Lower lobe of right lung (tissue), 2 donors: Measurements from ENCODE around the gene DNAH9. TPM values are rescaled to one million over a fixed set of nuclear protein-coding genes. Genes with fewer than 3 reads are reported as not detected.

Experiments used
- ATAC-seq, 2 donors: fragments of 200-7000 bp; cut with Tn5 transposase; one replicate each; pipeline ENCODE4 v1.9.1; 2020 to 2022; ENCODE audit warnings: mild to moderate bottlenecking in 2 of 2, moderate library complexity in 2 of 2
- DNase-seq: peaks from one replicate; pipeline ENCODE4 v3.0.0-alpha.2; 2020
- H3K27ac ChIP-seq: fragments of 200-600 bp; one replicate; pipeline ENCODE4 v1.8.0; 2022
- H3K27me3 ChIP-seq: fragments of 200-600 bp; one replicate; pipeline ENCODE4 v1.8.0; 2022; ENCODE audit warnings: low read depth
- H3K36me3 ChIP-seq: fragments of 200-600 bp; one replicate; pipeline ENCODE4 v1.8.0; 2022; ENCODE audit warnings: mild to moderate bottlenecking
- H3K4me1 ChIP-seq: fragments of 200-600 bp; one replicate; pipeline ENCODE4 v1.8.0; 2022
- H3K4me3 ChIP-seq: fragments of 200-600 bp; one replicate; pipeline ENCODE4 v1.8.0; 2022; ENCODE audit warnings: mild to moderate bottlenecking
- H3K9me3 ChIP-seq: fragments of 200-600 bp; one replicate; pipeline ENCODE4 v1.8.0; 2022
- CTCF ChIP-seq: fragments of 200-600 bp; IDR thresholded peaks from one replicate; pipeline ENCODE4 v1.8.0; 2022; ENCODE audit warnings: antibody characterized with exemption, mild to moderate bottlenecking
- intact Hi-C: fragments of 100-400 bp; cut with DNase I; formaldehyde crosslinking; loops from one replicate; pipeline ENCODE4 v1.11.0; 2022
- total RNA-seq: library from RNA; stranded (reverse); fragmentation: NEBNext Ultra II Directional; extraction: Animal tissue kit (Norgen Biotek cat#: 25700); gene quantifications from one replicate; pipeline ENCODE4 v1.2.1, GENCODE V29; 2021
- donor health status: DM: no; HTN: yes; CAD: no; lungs with severe emphysema.

The DNAH9 gene
- total RNA-seq, 1 donor from 2014 or later = 22.3 TPM

DNA sequence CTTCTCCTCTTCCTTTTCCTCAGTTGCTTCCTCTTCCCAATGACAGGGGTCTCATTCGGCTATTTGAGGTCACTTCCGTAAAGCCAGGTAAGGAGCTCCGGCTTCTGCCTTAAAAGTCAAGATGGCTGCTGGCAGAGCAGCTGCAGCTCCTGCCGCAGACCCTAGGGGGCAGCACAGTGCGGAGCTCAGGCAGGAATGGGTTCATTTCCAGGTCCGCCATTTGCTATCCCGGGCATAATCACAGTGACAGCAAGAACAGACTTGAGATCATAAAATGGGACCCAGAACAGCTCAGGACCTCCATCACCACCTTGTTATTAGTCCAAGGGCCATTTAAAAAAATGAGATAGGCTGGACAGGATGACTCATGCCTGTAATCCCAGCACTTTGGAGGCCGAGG, 199.5 kb downstream of the DNAH9 start:
- H3K27me3 ChIP-seq = no peaks in the 10 kb centered on the region
- intact Hi-C loops = no loop called here
- no peaks in the 10 kb centered on the region for H3K9me3 ChIP-seq
- no peak for TF ChIP-seq CTCF
- no peak for DNase-seq
- H3K4me3 ChIP-seq = no peak overlapping the region
- H3K4me1 ChIP-seq = no peaks in the 10 kb centered on the region
- H3K36me3 ChIP-seq = no peaks in the 10 kb centered on the region
- H3K27ac ChIP-seq = no peak overlapping the region
- ATAC-seq = no peak

DNA sequence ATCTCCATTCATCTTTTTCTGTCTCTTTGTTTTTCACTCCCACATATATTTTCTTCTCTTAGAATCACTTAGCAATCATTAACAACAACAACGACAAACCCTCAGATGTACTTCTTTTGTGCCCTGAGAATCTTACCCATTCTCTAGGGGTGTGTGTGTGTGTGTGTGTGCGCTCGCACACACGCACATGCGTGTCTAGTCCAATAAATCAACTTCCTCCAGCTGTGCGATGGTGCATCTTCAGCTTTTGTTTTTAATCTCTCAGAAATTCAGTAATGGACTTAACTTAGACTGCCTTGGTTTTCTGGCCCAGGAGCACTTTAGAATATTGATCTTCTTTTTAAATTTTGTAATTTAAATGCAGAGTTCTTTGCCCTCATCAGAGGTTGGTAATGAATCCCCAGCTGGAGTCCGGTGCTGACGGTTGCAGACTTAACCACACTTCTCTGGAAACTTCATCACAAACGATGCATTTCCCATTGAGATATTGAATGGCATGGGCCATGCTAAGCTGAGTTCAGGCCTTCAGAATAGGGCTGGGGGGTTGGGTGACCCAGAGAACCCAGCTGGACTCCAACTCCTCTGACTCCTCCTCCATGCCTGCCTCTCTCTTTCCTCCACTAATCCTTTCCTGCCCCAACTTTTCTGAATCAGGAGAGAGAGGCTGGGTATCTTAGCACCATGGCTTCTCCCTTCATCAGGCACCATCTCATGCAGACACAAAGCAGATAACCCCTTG, 205.1 kb downstream of the DNAH9 start:
- ATAC-seq (no peak), DNase-seq (no peak)
- Histone ChIP-seq H3K4me1 (no peaks in the 10 kb centered on the region), H3K36me3 (no peaks in the 10 kb centered on the region), H3K9me3 (no peaks in the 10 kb centered on the region), H3K27me3 (no peaks in the 10 kb centered on the region), H3K27ac (no peak overlapping the region), H3K4me3 (no peak overlapping the region)
- intact Hi-C loops = no loop called here
- no peak for TF ChIP-seq CTCF

GRCh38 chr17:11805138-11805537, 206.9 kb downstream of the DNAH9 start:
- Histone ChIP-seq H3K4me3 (no peak overlapping the region), H3K27ac (no peak overlapping the region), H3K36me3 (no peaks in the 10 kb centered on the region), H3K9me3 (no peaks in the 10 kb centered on the region), H3K27me3 (no peaks in the 10 kb centered on the region), H3K4me1 (no peaks in the 10 kb centered on the region)
- intact Hi-C loops = no loop called here
- no peak for ATAC-seq
- no peak for TF ChIP-seq CTCF
- no peak for DNase-seq

GRCh38 chr17:11805952-11806351, 207.7 kb downstream of the DNAH9 start:
- TF ChIP-seq CTCF = no peak
- no peak for ATAC-seq

GRCh38 chr17:11807606-11808005, 209.3 kb downstream of the DNAH9 start:
- Histone ChIP-seq H3K4me3 (no peak overlapping the region), H3K36me3 (no peaks in the 10 kb centered on the region), H3K9me3 (no peaks in the 10 kb centered on the region), H3K4me1 (no peaks in the 10 kb centered on the region), H3K27ac (no peak overlapping the region), H3K27me3 (no peaks in the 10 kb centered on the region)
- no peak for DNase-seq
- intact Hi-C loops = no loop called here
- no peak for TF ChIP-seq CTCF
- ATAC-seq = no peak

More at GRCh38 chr17:11805952-11806351, 207.7 kb downstream of the DNAH9 start:
- Histone ChIP-seq H3K4me3 (no peak overlapping the region), H3K27me3 (no peaks in the 10 kb centered on the region), H3K9me3 (no peaks in the 10 kb centered on the region), H3K27ac (no peak overlapping the region), H3K4me1 (no peaks in the 10 kb centered on the region), H3K36me3 (no peaks in the 10 kb centered on the region)
- intact Hi-C loops = no loop called here
- DNase-seq = no peak
